Measurements from ENCODE around the gene PDK3.

Gene PDK3

GRCh38 chrX:24526616-24527015 is 61.5 kb downstream of the PDK3 start:
- H3K27ac ChIP-seq (ENCODE audit: low read length), result no peak overlapping the region
- H2AFZ ChIP-seq (ENCODE audit: low read depth, low read length), result no peak overlapping the region
- H3K4me3 ChIP-seq (ENCODE audit: low read length), result no peak overlapping the region
- H4K20me1 ChIP-seq (ENCODE audit: insufficient read depth, low read length), result no peaks in the 10 kb centered on the region
- H3K9ac ChIP-seq (ENCODE audit: low read length), result no peak overlapping the region
- H3K27me3 ChIP-seq (ENCODE audit: low read depth, low read length), result no peaks in the 10 kb centered on the region
- no peaks in the 10 kb centered on the region for H3K9me3 ChIP-seq (ENCODE audit: insufficient read depth, low read length)
- H3K4me2 ChIP-seq (ENCODE audit: low read length), result peak overlapping the region; percentile 26
- no peaks in the 10 kb centered on the region for H3K79me2 ChIP-seq (ENCODE audit: low read length)
- H3K36me3 ChIP-seq (replicated peaks; ENCODE audit: low read depth, low read length), result peaks cover 20% of the 10 kb centered on the region
- H3K4me1 ChIP-seq (ENCODE audit: low read length), result peaks cover 23% of the 10 kb centered on the region
- no peak for TF ChIP-seq CTCF (IDR thresholded peaks at IDR 0.05; ENCODE audit: low read depth, low read length)
- TF ChIP-seq EZH2phosphoT487 (IDR thresholded peaks at IDR 0.05; ENCODE audit: low read depth), result no peak

- Histone ChIP-seq H4K20me1 (ENCODE audit: insufficient read depth, low read length) (no peaks in the 10 kb centered on the region), H3K4me3 (ENCODE audit: low read length) (no peak overlapping the region), H3K4me2 (ENCODE audit: low read length) (no peak overlapping the region), H3K27me3 (ENCODE audit: low read depth, low read length) (no peaks in the 10 kb centered on the region), H3K9ac (ENCODE audit: low read length) (no peak overlapping the region), H2AFZ (ENCODE audit: low read depth, low read length) (no peak overlapping the region), H3K9me3 (ENCODE audit: insufficient read depth, low read length) (no peaks in the 10 kb centered on the region), H3K36me3 (replicated peaks; ENCODE audit: low read depth, low read length) (peaks cover 20% of the 10 kb centered on the region), H3K79me2 (ENCODE audit: low read length) (no peaks in the 10 kb centered on the region), H3K27ac (ENCODE audit: low read length) (no peak overlapping the region), H3K4me1 (ENCODE audit: low read length) (peaks cover 23% of the 10 kb centered on the region)
- TF ChIP-seq CTCF (IDR thresholded peaks at IDR 0.05; ENCODE audit: low read depth, low read length), result no peak
- no peak for TF ChIP-seq EZH2phosphoT487 (IDR thresholded peaks at IDR 0.05; ENCODE audit: low read depth)
Observed at GRCh38 chrX:24528605-24529004, 63.5 kb downstream of the PDK3 start.

- no peak overlapping the region for H3K9ac ChIP-seq (ENCODE audit: low read length)
- H2AFZ ChIP-seq (ENCODE audit: low read depth, low read length), result no peak overlapping the region
- no peaks in the 10 kb centered on the region for H3K27me3 ChIP-seq (ENCODE audit: low read depth, low read length)
- no peak for TF ChIP-seq EZH2phosphoT487 (IDR thresholded peaks at IDR 0.05; ENCODE audit: low read depth)
- no peak for TF ChIP-seq CTCF (IDR thresholded peaks at IDR 0.05; ENCODE audit: low read depth, low read length)
- no peak overlapping the region for H3K4me3 ChIP-seq (ENCODE audit: low read length)
- no peaks in the 10 kb centered on the region for H3K79me2 ChIP-seq (ENCODE audit: low read length)
- H3K27ac ChIP-seq (ENCODE audit: low read length), result no peak overlapping the region
- no peak overlapping the region for H3K4me2 ChIP-seq (ENCODE audit: low read length)
- H3K4me1 ChIP-seq (ENCODE audit: low read length), result no peaks in the 10 kb centered on the region
- peaks cover 14% of the 10 kb centered on the region for H3K36me3 ChIP-seq (replicated peaks; ENCODE audit: low read depth, low read length)
- H4K20me1 ChIP-seq (ENCODE audit: insufficient read depth, low read length), result no peaks in the 10 kb centered on the region
- H3K9me3 ChIP-seq (ENCODE audit: insufficient read depth, low read length), result no peaks in the 10 kb centered on the region
Observed at GRCh38 chrX:24536551-24536950, 71.5 kb downstream of the PDK3 start.

GRCh38 chrX:24542756-24543155 is 77.7 kb downstream of the PDK3 start:
- H3K4me2 ChIP-seq (ENCODE audit: low read length), result no peak overlapping the region
- H2AFZ ChIP-seq (ENCODE audit: low read depth, low read length), result no peak overlapping the region
- H3K79me2 ChIP-seq (ENCODE audit: low read length), result no peaks in the 10 kb centered on the region
- H3K27ac ChIP-seq (ENCODE audit: low read length), result no peak overlapping the region
- no peaks in the 10 kb centered on the region for H4K20me1 ChIP-seq (ENCODE audit: insufficient read depth, low read length)
- H3K9me3 ChIP-seq (ENCODE audit: insufficient read depth, low read length), result no peaks in the 10 kb centered on the region
- peaks cover 2% of the 10 kb centered on the region for H3K36me3 ChIP-seq (replicated peaks; ENCODE audit: low read depth, low read length)
- no peak overlapping the region for H3K9ac ChIP-seq (ENCODE audit: low read length)
- TF ChIP-seq CTCF (IDR thresholded peaks at IDR 0.05; ENCODE audit: low read depth, low read length) (no peak), EZH2phosphoT487 (IDR thresholded peaks at IDR 0.05; ENCODE audit: low read depth) (no peak)
- H3K27me3 ChIP-seq (ENCODE audit: low read depth, low read length), result no peaks in the 10 kb centered on the region
- no peaks in the 10 kb centered on the region for H3K4me1 ChIP-seq (ENCODE audit: low read length)
- no peak overlapping the region for H3K4me3 ChIP-seq (ENCODE audit: low read length)
